Measurements from ENCODE around the gene SCYGR3.

GRCh38 chr2:227626580-227627151, 12.0 kb upstream of the SCYGR3 start:
- TF ChIP-seq, protein P1, sequence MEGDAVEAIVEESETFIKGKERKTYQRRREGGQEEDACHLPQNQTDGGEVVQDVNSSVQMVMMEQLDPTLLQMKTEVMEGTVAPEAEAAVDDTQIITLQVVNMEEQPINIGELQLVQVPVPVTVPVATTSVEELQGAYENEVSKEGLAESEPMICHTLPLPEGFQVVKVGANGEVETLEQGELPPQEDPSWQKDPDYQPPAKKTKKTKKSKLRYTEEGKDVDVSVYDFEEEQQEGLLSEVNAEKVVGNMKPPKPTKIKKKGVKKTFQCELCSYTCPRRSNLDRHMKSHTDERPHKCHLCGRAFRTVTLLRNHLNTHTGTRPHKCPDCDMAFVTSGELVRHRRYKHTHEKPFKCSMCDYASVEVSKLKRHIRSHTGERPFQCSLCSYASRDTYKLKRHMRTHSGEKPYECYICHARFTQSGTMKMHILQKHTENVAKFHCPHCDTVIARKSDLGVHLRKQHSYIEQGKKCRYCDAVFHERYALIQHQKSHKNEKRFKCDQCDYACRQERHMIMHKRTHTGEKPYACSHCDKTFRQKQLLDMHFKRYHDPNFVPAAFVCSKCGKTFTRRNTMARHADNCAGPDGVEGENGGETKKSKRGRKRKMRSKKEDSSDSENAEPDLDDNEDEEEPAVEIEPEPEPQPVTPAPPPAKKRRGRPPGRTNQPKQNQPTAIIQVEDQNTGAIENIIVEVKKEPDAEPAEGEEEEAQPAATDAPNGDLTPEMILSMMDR (IDR thresholded peaks at IDR 0.05), result no peak
- no peak for TF ChIP-seq POLR2A (IDR thresholded peaks at IDR 0.05)

Measured in Peyer's patch (tissue), 4 donors.